Hepatocyte (in vitro differentiated cells): Measurements from ENCODE around the gene DNAJC30. TPM values are rescaled to one million over a fixed set of nuclear protein-coding genes. Genes with fewer than 3 reads are reported as not detected.

Source experiments
- DNase-seq: peaks from one replicate; pipeline ENCODE4 v3.0.0-alpha.2; 2016; ENCODE audit warnings: low spot score
- H2AFZ ChIP-seq: fragments of 200-600 bp; sonication (generic); 2 replicates; pipeline ENCODE4 v1.6.0; 2016; ENCODE audit warnings: antibody characterized with exemption, mild to moderate bottlenecking
- H3K27ac ChIP-seq: fragments of 200-600 bp; sonication (generic); 2 replicates; pipeline ENCODE4 v1.5.1; 2016; ENCODE audit warnings: mild to moderate bottlenecking
- H3K27me3 ChIP-seq: fragments of 200-600 bp; sonication (generic); 2 replicates; pipeline ENCODE4 v1.6.1; 2016
- H3K36me3 ChIP-seq: fragments of 200-600 bp; sonication (generic); replicated peaks from 2 replicates; pipeline ENCODE4 v1.5.1; 2016; ENCODE audit warnings: low read depth; ENCODE audit not compliant: insufficient read depth
- H3K4me1 ChIP-seq: fragments of 200-600 bp; sonication (generic); 2 replicates; pipeline ENCODE4 v1.5.1; 2016; ENCODE audit warnings: mild to moderate bottlenecking, moderate library complexity; ENCODE audit not compliant: insufficient read depth
- H3K4me2 ChIP-seq: fragments of 200-600 bp; sonication (generic); 2 replicates; pipeline ENCODE4 v1.6.0; 2016
- H3K4me3 ChIP-seq: fragments of 200-600 bp; sonication (generic); 2 replicates; pipeline ENCODE4 v1.5.1; 2016; ENCODE audit warnings: mild to moderate bottlenecking
- H3K79me2 ChIP-seq: fragments of 200-600 bp; sonication (generic); 2 replicates; pipeline ENCODE4 v1.6.0; 2017; ENCODE audit warnings: mild to moderate bottlenecking
- H3K9me2 ChIP-seq: fragments of 200-600 bp; sonication (generic); replicated peaks from 2 replicates; pipeline ENCODE4 v1.6.0; 2017; ENCODE audit warnings: mild to moderate bottlenecking; ENCODE audit not compliant: insufficient read depth
- H3K9me3 ChIP-seq: fragments of 200-600 bp; sonication (generic); 2 replicates; pipeline ENCODE4 v1.5.1; 2016; ENCODE audit warnings: low read depth, mild to moderate bottlenecking
- H4K20me1 ChIP-seq: fragments of 200-600 bp; sonication (generic); 2 replicates; pipeline ENCODE4 v1.6.0; 2016; ENCODE audit warnings: mild to moderate bottlenecking; ENCODE audit not compliant: insufficient read depth, poor library complexity, severe bottlenecking
- CTCF ChIP-seq: fragments of 200-600 bp; sonication (generic); IDR thresholded peaks from 2 replicates; pipeline ENCODE4 v1.5.1; 2016; ENCODE audit warnings: antibody characterized with exemption, mild to moderate bottlenecking; ENCODE audit not compliant: poor library complexity
- EZH2 ChIP-seq: fragments of 200-600 bp; sonication (generic); IDR thresholded peaks from 2 replicates; pipeline ENCODE4 v1.6.1; 2016; ENCODE audit warnings: antibody characterized with exemption, mild to moderate bottlenecking, borderline replicate concordance
- EZH2phosphoT487 ChIP-seq: fragments of 200-600 bp; sonication (generic); IDR thresholded peaks from one replicate; pipeline ENCODE4 v1.6.1; 2018; ENCODE audit warnings: antibody characterized with exemption, mild to moderate bottlenecking, low read depth, moderate library complexity; ENCODE audit not compliant: unreplicated experiment, severe bottlenecking
- WGBS: methylation state at CpG from one replicate; pipeline ENCODE4 v1.1.6; 2016; ENCODE audit warnings: low lambda C conversion rate; ENCODE audit errors: missing lambda C conversion rate; 5-methylcytosine and 5-hydroxymethylcytosine counted together
- polyA plus RNA-seq: library from polyadenylated mRNA; unstranded; fragments of >200 nt; fragmentation: Nextera tagmentation; extraction: Ambion mirVana; gene quantifications from 2 replicates; pipeline ENCODE4 v1.2.1, GENCODE V29; 2016
- total RNA-seq: library from RNA; depleted of rRNA; stranded (reverse); fragments of >200 nt; gene quantifications from 2 replicates; pipeline ENCODE4 v1.2.3, GENCODE V29; 2014

The DNAJC30 gene
- total and polyA plus RNA-seq, 2 experiments from 2014 or later, result 3.0 to 13.9 TPM

GRCh38 chr7:73642834-73643233, 40.4 kb downstream of the DNAJC30 start:
- H3K27me3 ChIP-seq, result peaks cover 11% of the 10 kb centered on the region
- H3K36me3 ChIP-seq, result no peaks in the 10 kb centered on the region
- no peak overlapping the region for H3K4me2 ChIP-seq
- H3K4me3 ChIP-seq, result no peak overlapping the region
- TF ChIP-seq CTCF (no peak), EZH2phosphoT487 (no peak), EZH2 (no peak)
- no peaks in the 10 kb centered on the region for H3K9me2 ChIP-seq
- H2AFZ ChIP-seq, result no peak overlapping the region
- WGBS, result 86% methylated on average over 2 of the region's 2 CpGs
- no peaks in the 10 kb centered on the region for H4K20me1 ChIP-seq
- no peak overlapping the region for H3K27ac ChIP-seq
- no peaks in the 10 kb centered on the region for H3K9me3 ChIP-seq
- H3K4me1 ChIP-seq, result peaks cover 6% of the 10 kb centered on the region
- no peaks in the 10 kb centered on the region for H3K79me2 ChIP-seq
- DNase-seq, result no peak

GRCh38 chr7:73638911-73639310, 44.3 kb downstream of the DNAJC30 start:
- Histone ChIP-seq H3K4me1 (no peaks in the 10 kb centered on the region), H3K4me2 (no peak overlapping the region), H3K27ac (no peak overlapping the region), H4K20me1 (no peaks in the 10 kb centered on the region), H3K36me3 (no peaks in the 10 kb centered on the region), H3K4me3 (no peak overlapping the region), H2AFZ (no peak overlapping the region), H3K27me3 (no peaks in the 10 kb centered on the region), H3K79me2 (no peaks in the 10 kb centered on the region), H3K9me2 (no peaks in the 10 kb centered on the region), H3K9me3 (no peaks in the 10 kb centered on the region)
- WGBS, result 88% methylated on average over 3 of the region's 3 CpGs
- TF ChIP-seq CTCF, result no peak
- no peak for TF ChIP-seq EZH2phosphoT487
- TF ChIP-seq EZH2, result no peak
- no peak for DNase-seq

GRCh38 chr7:73635428-73636200, 47.6 kb downstream of the DNAJC30 start:
- no peak overlapping the region for H3K4me3 ChIP-seq
- no peaks in the 10 kb centered on the region for H3K36me3 ChIP-seq
- H3K4me2 ChIP-seq, result no peak overlapping the region
- no peaks in the 10 kb centered on the region for H3K9me3 ChIP-seq
- WGBS, result 91% methylated on average over 8 of the region's 8 CpGs
- H4K20me1 ChIP-seq, result no peaks in the 10 kb centered on the region
- H3K27me3 ChIP-seq, result no peaks in the 10 kb centered on the region
- no peak overlapping the region for H2AFZ ChIP-seq
- DNase-seq, result no peak
- H3K79me2 ChIP-seq, result no peaks in the 10 kb centered on the region
- no peaks in the 10 kb centered on the region for H3K9me2 ChIP-seq
- no peak overlapping the region for H3K27ac ChIP-seq
- H3K4me1 ChIP-seq, result no peaks in the 10 kb centered on the region
- TF ChIP-seq EZH2phosphoT487 (no peak), EZH2 (no peak), CTCF (no peak)
